GM23248 (cell line): ENCODE measurements around the gene IER3. TPM values are rescaled to one million over a fixed set of nuclear protein-coding genes. Genes with fewer than 3 reads are reported as not detected.
A peak's percentile ranks its signal among the peaks of the same experiment; 100 is the strongest.
"Not testable (repeated sequence)": the region's sequence is repeated elsewhere in the genome, so short reads cannot be mapped to it uniquely, and the experiment has no call there.

Experiments
- DNase-seq: peaks from one replicate; pipeline ENCODE4 v3.0.0-alpha.2; 2015
- H2AFZ ChIP-seq: fragments of 200-600 bp; sonication (generic); 2 replicates; pipeline ENCODE4 v1.6.1; 2016; ENCODE audit warnings: antibody characterized with exemption
- H3F3A ChIP-seq: fragments of 200-600 bp; sonication (generic); 2 replicates; pipeline ENCODE4 v1.6.1; 2016; ENCODE audit warnings: mild to moderate bottlenecking, antibody characterized with exemption, mixed run types; ENCODE audit not compliant: insufficient read depth
- H3K27ac ChIP-seq: fragments of 200-600 bp; sonication (generic); 2 replicates; pipeline ENCODE4 v1.5.1; 2016; ENCODE audit warnings: mild to moderate bottlenecking
- H3K27me3 ChIP-seq: fragments of 200-600 bp; sonication (generic); replicated peaks from 2 replicates; pipeline ENCODE4 v1.6.1; 2016; ENCODE audit warnings: mild to moderate bottlenecking; ENCODE audit not compliant: insufficient read depth
- H3K36me3 ChIP-seq: fragments of 200-600 bp; sonication (generic); 2 replicates; pipeline ENCODE4 v1.6.1; 2016; ENCODE audit warnings: low read depth, mild to moderate bottlenecking
- H3K4me1 ChIP-seq: fragments of 200-600 bp; sonication (generic); 2 replicates; pipeline ENCODE4 v1.6.1; 2016; ENCODE audit warnings: mild to moderate bottlenecking; ENCODE audit not compliant: insufficient read depth
- H3K4me2 ChIP-seq: fragments of 200-600 bp; sonication (generic); one replicate; pipeline ENCODE4 v1.6.1; 2016; ENCODE audit warnings: mild to moderate bottlenecking; ENCODE audit not compliant: unreplicated experiment
- H3K4me3 ChIP-seq: fragments of 200-600 bp; sonication (generic); 2 replicates; pipeline ENCODE4 v1.5.1; 2016; ENCODE audit warnings: mild to moderate bottlenecking
- H3K79me2 ChIP-seq: fragments of 200-600 bp; sonication (generic); 2 replicates; pipeline ENCODE4 v1.6.1; 2016; ENCODE audit warnings: mild to moderate bottlenecking; ENCODE audit not compliant: insufficient read depth
- H3K9ac ChIP-seq: fragments of 200-600 bp; sonication (generic); 2 replicates; pipeline ENCODE4 v1.6.1; 2016; ENCODE audit warnings: mild to moderate bottlenecking
- H3K9me2 ChIP-seq: fragments of 200-600 bp; sonication (generic); 2 replicates; pipeline ENCODE4 v1.6.1; 2016; ENCODE audit warnings: mixed run types, mild to moderate bottlenecking, moderate library complexity; ENCODE audit not compliant: insufficient read depth
- H3K9me3 ChIP-seq: fragments of 200-600 bp; sonication (generic); one replicate; pipeline ENCODE4 v1.6.1; 2017; ENCODE audit warnings: low read depth
- H4K20me1 ChIP-seq: fragments of 200-600 bp; sonication (generic); 2 replicates; pipeline ENCODE4 v1.6.0; 2016; ENCODE audit not compliant: insufficient read depth
- EZH2 ChIP-seq: fragments of 200-600 bp; sonication (generic); IDR thresholded peaks from 2 replicates; pipeline ENCODE4 v1.6.1; 2018; ENCODE audit warnings: antibody characterized with exemption, mild to moderate bottlenecking; ENCODE audit not compliant: insufficient read depth, poor library complexity, severe bottlenecking
- EZH2phosphoT487 ChIP-seq: fragments of 200-600 bp; sonication (generic); IDR thresholded peaks from 2 replicates; pipeline ENCODE4 v1.6.1; 2018; ENCODE audit warnings: antibody characterized with exemption, moderate library complexity, mild to moderate bottlenecking, low read depth; ENCODE audit not compliant: insufficient read depth
- WGBS, 2 experiments: methylation state at CpG; one replicate each; pipeline ENCODE4 v1.1.6; 2015 to 2017; ENCODE audit warnings: low lambda C conversion rate in 2 of 2, low coverage in 1 of 2; ENCODE audit errors: missing lambda C conversion rate in 2 of 2; 5-methylcytosine and 5-hydroxymethylcytosine counted together
- in situ Hi-C: fragments of 300-500 bp; cut with MboI; formaldehyde crosslinking; loops from 2 replicates; pipeline ENCODE4 v1.15.0; 2020
- polyA plus RNA-seq: library from polyadenylated mRNA; unstranded; fragments of >200 nt; fragmentation: Nextera tagmentation; extraction: Ambion mirVana; gene quantifications from 2 replicates; pipeline ENCODE4 v1.2.1, GENCODE V29; 2016
- total RNA-seq: library from RNA; depleted of rRNA; stranded (reverse); fragments of >200 nt; shearing (Covaris generic); gene quantifications from 2 replicates; pipeline ENCODE4 v1.2.3, GENCODE V29; 2014

IER3 gene
- total and polyA plus RNA-seq, 2 experiments from 2014 or later = 82.1 to 148 TPM

DNA sequence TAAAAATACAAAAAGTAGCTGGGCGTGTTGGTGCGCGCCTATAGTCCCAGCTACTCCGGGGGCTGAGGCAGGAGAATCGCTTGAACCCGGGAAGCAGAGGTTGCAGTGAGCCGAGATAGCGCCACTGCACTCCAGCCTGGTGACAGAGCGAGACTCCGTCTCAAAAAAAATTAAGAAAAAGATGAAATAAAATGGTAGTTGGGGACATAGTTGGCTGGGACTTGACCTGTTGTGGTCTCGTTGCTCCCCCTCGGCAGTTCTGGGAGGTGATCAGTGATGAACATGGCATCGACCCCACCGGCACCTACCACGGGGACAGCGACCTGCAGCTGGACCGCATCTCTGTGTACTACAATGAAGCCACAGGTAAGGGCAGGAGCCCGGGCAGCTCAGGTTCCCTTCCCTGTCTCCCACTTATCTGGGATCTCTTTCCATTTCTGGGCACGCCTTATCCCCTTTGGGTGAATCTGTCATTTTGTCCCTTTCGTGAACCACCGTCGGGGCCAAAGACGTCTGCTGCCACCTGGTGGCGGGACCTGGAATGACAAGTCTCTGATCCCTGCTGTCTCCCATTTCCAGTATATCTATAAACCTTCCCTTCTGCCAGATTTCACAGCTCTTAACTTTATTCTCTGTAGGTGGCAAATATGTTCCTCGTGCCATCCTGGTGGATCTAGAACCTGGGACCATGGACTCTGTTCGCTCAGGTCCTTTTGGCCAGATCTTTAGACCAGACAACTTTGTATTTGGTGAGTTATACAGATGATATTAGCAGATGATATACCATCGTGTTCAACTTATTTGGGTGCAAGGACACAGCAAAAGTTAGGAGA lies 21.9 kb downstream of the IER3 start:
- H3K36me3 ChIP-seq = peaks cover 35% of the 10 kb centered on the region
- peaks cover 81% of the 10 kb centered on the region for H3F3A ChIP-seq
- peak overlapping the region; percentile 99 for H3K9ac ChIP-seq
- no peaks in the 10 kb centered on the region for H3K27me3 ChIP-seq
- WGBS, 2 experiments = 5% methylated on average over 27 of the region's 27 CpGs
- H3K9me2 ChIP-seq = no peaks in the 10 kb centered on the region
- H3K27ac ChIP-seq = peak overlapping the region; percentile 95
- H3K9me3 ChIP-seq = no peaks in the 10 kb centered on the region
- peak overlapping the region; percentile 93 for H3K4me2 ChIP-seq
- DNase-seq = peak; percentile 79
- H3K4me3 ChIP-seq = peak overlapping the region; percentile 97
- H2AFZ ChIP-seq = no peak overlapping the region
- peaks cover 19% of the 10 kb centered on the region; the same call in 1 of the 2 replicates for H4K20me1 ChIP-seq
- TF ChIP-seq EZH2phosphoT487 = no peak
- TF ChIP-seq EZH2 = no peak
- in situ Hi-C loops = no loop called here
- peaks cover 71% of the 10 kb centered on the region for H3K79me2 ChIP-seq
- H3K4me1 ChIP-seq = peaks cover 57% of the 10 kb centered on the region

- H3F3A ChIP-seq = peaks cover 76% of the 10 kb centered on the region
- H3K4me2 ChIP-seq = peak overlapping the region; percentile 93
- peak overlapping the region; percentile 95 for H3K27ac ChIP-seq
- WGBS, 2 experiments = 0 to 1% methylated on average over 10 of the region's 10 CpGs
- peak overlapping the region; percentile 99 for H3K9ac ChIP-seq
- H3K36me3 ChIP-seq = peaks cover 33% of the 10 kb centered on the region
- peak overlapping the region; percentile 97 for H3K4me3 ChIP-seq
- peaks cover 72% of the 10 kb centered on the region for H3K79me2 ChIP-seq
- peak; percentile 68 for DNase-seq
- H2AFZ ChIP-seq, H3K9me3 ChIP-seq, in situ Hi-C loops, H3K27me3 ChIP-seq, H3K9me2 ChIP-seq: not testable (repeated sequence)
- H4K20me1 ChIP-seq = peaks cover 19% of the 10 kb centered on the region; the same call in 1 of the 2 replicates
- peaks cover 52% of the 10 kb centered on the region for H3K4me1 ChIP-seq
Measured at GRCh38 chr6:30722025-30722279, 22.4 kb downstream of the IER3 start.

DNA sequence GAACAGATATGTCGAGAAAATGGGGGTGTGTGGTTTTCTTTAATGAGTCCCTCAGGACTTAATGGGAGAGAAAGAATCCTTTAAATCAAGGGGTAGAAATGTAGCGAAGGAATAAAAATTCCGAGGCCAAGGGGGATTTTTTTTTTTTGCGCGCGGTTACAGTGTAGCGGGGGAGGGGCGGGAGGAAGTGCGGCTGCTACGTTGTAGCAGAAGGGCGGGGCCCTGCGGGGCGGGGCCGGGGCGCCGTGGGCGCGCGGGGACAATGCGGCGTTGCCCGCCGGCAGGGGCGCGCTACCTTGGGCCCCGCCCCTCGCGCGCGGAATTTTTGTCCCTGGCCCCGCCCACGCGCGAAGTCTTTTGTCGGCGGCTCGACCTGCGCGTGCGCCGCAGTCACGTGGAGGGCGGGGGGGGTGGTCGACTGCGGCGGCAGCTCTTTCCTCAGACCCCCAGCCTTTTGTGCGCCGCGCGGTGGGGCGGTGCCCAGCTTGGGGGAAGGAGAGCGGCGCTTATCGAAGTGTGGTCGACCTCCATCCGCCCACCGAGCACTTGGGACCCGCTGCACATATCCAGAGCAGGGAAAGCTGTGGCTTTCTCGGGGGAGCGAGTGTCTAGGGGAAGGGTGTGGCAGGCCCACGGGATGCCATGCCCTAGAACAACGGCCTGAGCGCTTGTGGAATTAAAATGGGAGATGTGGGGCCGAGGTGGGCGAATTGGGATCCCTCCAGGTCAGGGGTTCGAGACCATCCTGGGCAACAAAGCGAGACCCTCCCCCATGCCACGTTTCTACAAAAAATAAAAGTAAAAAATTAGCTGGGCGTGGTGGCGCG lies 22.9 kb downstream of the IER3 start:
- peaks cover 71% of the 10 kb centered on the region for H3F3A ChIP-seq
- in situ Hi-C loops = no loop called here
- peaks cover 77% of the 10 kb centered on the region for H3K79me2 ChIP-seq
- H4K20me1 ChIP-seq = peaks cover 19% of the 10 kb centered on the region; the same call in 1 of the 2 replicates
- peak overlapping the region; percentile 99 for H3K9ac ChIP-seq
- peaks cover 33% of the 10 kb centered on the region for H3K36me3 ChIP-seq
- H3K4me3 ChIP-seq = peak overlapping the region; percentile 97
- DNase-seq = peak; percentile 98
- H3K27me3 ChIP-seq = no peaks in the 10 kb centered on the region
- peaks cover 50% of the 10 kb centered on the region for H3K4me1 ChIP-seq
- no peak for TF ChIP-seq EZH2
- no peak for TF ChIP-seq EZH2phosphoT487
- peak overlapping the region; percentile 93 for H3K4me2 ChIP-seq
- 1 to 2% methylated on average over 38 to 48 of the region's 71 CpGs for WGBS, 2 experiments
- H2AFZ ChIP-seq = no peak overlapping the region
- H3K27ac ChIP-seq = peak overlapping the region; percentile 95
- H3K9me2 ChIP-seq = no peaks in the 10 kb centered on the region
- no peaks in the 10 kb centered on the region for H3K9me3 ChIP-seq

DNA sequence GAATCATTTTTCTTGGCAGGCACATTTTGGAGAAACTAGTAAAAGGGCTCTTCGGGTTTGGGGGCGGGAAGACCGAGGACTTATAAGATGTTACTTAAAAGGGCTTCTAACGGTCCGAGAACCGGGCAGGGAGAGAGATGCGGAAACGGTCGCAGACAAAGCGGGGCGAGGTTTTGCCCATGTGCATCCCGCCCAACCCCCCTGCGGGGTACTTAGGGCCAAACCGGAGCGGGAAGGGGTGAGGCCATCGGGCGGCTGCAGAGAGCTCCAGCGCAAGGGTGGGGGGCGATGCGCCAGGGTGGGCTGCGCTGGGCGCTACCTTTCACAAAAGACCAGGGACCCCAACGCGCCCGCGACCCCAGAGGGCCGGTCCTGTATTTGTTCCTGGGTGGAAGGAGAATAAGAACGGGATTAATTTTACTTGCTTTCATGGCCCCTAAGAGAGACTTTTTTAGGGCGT lies 23.6 kb downstream of the IER3 start:
- no peaks in the 10 kb centered on the region for H3K27me3 ChIP-seq
- H3K4me3 ChIP-seq = peak overlapping the region; percentile 97
- H4K20me1 ChIP-seq = peaks cover 19% of the 10 kb centered on the region; the same call in 1 of the 2 replicates
- H3K9me3 ChIP-seq = no peaks in the 10 kb centered on the region
- peaks cover 32% of the 10 kb centered on the region for H3K36me3 ChIP-seq
- H3K4me1 ChIP-seq = peaks cover 49% of the 10 kb centered on the region
- peaks cover 83% of the 10 kb centered on the region for H3K79me2 ChIP-seq
- H3K4me2 ChIP-seq = peak overlapping the region; percentile 87
- H3K27ac ChIP-seq = peak overlapping the region; percentile 95
- peaks cover 67% of the 10 kb centered on the region for H3F3A ChIP-seq
- no peak overlapping the region for H2AFZ ChIP-seq
- TF ChIP-seq EZH2 (no peak), EZH2phosphoT487 (no peak)
- in situ Hi-C loops = no loop called here
- DNase-seq = peak; percentile 80
- H3K9ac ChIP-seq = peak overlapping the region; percentile 99
- WGBS, 2 experiments = 1 to 3% methylated on average over 21 to 29 of the region's 29 CpGs
- no peaks in the 10 kb centered on the region for H3K9me2 ChIP-seq
